Activated CD8-positive, alpha-beta memory T cell treated with anti-CD3 and anti-CD28 coated beads, Interleukin-2, amount 50 U/mL, for 48 hours (primary cell): ENCODE results near the gene TFAP2E.

Source experiments
- DNase-seq: peaks from one replicate; pipeline ENCODE4 v3.0.0-alpha.2; 2020

The TFAP2E gene

DNA sequence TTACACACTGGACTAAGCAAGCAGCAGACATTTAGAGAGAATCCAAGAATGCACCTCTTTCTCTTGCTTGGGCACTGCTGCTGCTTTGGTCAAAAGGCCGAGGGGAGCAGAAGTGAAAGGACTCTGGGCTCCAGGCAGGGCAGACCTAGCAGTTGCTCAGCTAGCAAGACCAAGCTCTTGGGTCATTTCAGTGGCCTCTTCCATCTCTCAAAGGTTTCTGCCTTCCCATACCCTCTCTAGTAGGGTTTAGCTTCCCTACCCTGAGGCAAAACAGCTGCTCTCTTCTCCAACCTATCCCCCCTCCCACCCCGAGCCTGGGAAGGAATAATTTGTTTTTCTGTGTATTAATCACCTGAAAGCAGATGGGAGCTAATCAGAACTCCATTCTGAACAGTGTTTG, 25.8 kb downstream of the TFAP2E start:
- no peak for DNase-seq

DNA sequence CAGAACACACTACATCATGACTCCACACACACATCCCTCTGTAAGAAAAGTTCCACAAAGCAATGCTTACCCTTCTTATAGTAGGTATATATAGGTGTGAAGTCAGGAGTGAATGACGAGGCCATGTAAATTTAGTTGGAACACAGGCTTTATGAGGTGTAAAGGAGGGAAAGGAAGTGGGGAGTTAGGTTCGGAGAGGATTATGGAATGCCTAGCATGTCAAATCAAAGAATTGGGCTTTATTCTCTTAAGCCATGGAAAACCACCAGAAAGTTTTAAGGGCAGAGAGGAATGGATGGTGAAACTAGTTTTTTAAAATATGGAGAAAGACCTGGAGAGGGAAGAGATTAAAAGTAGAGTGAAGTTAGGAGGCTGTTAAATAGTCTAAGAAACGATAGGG, 26.3 kb downstream of the TFAP2E start:
- DNase-seq = no peak

DNA sequence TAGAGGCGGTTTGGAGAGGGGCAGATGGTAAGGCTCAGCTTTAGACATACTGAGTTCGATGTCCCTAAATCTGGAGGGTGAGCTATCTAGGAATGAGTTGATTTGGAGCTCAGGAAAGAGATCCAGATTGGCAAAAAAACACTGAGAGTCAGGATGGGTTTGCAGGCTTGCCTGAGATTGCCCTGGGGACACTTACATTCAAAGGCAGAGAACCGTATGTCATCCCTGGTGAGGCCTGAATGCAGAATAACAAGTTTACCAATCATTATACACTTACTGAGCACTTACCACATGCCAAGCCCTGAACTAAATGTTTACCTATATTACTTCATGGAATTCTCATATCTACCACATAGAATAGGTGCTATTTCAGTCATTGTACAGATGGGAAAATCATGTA, 27.5 kb downstream of the TFAP2E start:
- no peak for DNase-seq

DNA sequence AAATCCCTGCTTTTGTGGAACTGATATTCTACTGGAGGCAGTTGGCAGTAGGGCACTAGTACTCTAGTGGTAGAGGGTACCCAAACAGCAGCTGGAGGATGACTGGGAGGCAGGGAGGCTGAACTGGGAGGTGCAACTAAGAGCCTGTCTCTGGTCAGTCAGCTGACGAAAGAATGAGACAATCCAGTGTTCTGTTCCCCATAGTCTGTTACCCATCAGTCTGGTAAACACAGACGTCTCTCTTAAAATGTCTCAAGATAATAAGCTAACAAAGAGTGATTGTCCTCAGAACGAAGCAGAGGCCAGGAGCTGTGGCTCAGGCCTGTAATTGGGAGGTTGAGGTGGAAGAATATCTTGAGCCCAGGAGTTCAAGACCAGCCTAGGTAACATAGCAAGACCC, 30.4 kb downstream of the TFAP2E start:
- DNase-seq = no peak

DNA sequence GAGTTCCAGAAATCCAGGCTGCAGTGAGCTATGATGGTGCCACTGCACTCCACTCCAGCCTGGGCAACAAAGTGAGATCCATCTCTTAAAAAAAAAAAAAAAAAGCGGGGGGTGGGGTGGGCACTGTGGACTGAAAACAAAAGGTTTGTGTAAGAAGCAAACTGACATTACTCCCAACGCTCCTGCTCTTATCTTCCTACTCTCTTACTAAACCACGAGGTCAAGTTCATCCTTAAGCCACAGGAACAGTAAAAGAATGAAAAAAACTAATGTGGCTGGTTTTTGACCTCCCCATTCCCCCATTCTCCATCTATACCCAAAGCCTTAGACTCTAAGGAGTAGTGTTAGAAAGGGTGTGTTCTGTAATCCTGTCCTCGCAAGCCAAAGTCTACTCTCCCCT, 30.8 kb downstream of the TFAP2E start:
- DNase-seq = no peak

DNA sequence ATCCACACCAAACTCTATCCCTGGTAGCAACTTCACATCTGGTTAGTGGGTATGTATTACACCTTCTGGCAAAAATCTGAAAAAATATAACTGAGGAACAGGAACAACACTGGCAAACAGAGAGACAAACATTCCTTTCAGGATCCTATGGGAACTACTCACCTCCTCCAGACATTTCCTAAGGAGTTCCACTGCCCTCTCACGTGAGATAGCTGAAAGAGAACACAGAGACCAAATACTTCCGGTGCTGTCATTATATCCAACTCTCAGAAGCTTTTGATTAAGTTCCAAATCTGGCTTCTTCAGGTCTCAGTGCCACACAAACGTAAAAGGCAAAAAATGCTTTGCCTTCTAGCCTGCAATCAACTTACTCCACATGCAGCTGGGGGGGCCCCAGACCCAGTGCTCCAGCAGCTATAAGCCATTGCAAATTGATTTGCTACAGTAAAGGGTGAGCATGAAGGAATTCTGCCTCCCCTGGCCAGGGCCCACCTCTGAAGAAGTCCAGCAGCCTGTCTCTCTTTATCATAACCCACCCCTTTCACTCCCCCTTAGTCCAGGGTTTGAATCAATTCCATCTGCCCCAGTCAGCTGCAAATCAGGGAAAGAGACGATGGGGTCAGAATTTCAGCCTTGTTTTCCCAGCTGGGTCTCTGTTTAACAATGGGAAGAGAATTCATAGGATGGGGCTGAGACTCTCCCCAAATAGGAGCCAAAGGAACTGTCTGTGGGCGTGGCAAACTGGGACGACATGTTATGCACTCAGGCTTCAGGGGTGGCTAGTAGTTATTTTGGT, 32.2 kb downstream of the TFAP2E start:
- DNase-seq = no peak

DNA sequence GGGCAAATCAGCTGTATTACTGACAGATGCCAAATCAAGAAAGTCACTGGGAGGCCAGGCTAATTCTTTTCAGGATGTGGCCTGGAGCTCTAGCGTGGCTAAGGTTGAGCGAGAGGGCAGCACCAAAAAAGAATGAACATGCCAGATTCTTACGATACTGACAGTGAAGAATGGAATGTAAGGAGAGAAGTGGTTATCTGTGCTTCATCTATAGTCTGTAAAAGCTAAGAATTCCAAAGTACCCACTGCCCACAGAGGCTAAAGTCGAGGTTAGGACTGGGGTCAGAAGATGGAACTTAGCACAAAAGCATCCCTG, 32.7 kb downstream of the TFAP2E start:
- no peak for DNase-seq

DNA sequence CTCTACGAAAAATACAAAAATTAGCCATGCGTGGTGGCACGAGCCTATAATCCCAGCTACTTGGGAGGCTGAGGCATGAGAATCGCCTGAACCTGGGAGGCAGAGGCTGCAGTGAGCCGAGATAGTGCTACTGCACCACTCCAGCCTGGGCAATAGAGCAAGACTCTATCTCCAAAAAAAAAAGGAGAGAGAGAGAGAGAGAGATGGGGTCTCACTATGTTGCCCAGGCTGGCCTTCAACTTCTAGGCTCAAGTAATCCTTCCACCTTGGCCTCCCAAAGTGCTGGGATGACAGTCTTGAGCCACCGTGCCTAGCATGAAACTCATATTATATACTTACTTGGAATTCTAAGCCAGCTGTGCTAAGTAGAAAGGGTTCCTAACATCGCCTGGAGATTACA, 38.5 kb downstream of the TFAP2E start:
- no peak for DNase-seq

DNA sequence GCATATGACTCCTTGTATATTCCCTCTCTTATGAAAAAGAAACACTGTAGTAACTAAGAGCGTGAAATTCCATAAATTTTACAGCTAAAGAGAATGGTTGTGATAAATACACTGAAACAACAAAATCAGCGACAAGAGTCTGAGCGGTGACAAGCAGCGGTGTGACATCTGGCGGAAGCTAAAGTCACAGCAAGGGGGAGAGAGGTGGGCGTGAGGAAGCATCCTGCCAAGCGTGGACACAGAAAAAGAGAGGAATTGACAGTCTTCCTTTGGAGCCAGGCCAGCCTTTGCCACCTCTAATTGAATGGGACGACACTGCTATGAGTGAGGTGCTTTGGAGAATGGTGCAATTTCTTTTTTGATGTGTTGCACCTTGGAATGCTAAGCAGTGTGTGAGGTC, 42.3 kb downstream of the TFAP2E start:
- DNase-seq = no peak

DNA sequence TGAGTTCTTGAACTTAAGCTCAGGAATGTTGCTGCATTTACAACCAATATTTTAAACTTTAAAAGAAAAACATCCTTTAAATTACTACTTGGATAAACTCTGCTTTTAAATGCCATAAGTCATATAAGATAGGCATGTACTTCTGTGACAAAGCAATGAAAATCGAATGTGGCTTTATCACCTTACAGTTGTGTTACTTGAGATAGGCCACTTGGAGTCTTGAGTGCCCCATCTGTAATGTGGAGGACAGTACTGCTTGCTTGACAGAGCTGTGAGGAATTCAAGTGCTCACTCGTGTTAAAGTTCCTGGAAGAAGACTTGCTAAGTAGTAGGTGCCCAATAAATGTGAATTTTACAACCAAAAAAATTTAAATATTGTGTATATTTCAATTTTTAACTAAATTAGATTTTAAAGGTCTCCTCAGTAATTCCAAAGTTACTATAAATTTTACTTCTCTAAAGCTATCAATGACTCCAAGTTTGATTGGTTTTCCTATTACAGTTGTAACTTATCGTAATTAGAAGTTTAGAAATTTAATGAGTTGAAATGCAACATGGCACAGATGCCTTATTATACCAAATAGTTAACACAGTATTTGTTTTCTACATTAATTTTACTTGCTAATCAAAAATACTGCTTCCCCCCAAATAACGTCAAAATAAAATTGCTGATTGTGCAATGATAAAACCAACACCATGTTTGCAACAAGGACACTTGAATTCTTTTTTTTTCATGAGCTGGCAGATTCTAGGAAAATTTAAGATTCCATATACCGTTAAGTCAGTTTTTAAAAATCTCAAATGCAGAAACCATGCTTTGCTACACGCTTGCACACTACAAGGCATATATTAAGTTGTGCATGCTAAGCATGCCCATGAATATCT, 46.4 kb downstream of the TFAP2E start:
- DNase-seq = no peak

DNA sequence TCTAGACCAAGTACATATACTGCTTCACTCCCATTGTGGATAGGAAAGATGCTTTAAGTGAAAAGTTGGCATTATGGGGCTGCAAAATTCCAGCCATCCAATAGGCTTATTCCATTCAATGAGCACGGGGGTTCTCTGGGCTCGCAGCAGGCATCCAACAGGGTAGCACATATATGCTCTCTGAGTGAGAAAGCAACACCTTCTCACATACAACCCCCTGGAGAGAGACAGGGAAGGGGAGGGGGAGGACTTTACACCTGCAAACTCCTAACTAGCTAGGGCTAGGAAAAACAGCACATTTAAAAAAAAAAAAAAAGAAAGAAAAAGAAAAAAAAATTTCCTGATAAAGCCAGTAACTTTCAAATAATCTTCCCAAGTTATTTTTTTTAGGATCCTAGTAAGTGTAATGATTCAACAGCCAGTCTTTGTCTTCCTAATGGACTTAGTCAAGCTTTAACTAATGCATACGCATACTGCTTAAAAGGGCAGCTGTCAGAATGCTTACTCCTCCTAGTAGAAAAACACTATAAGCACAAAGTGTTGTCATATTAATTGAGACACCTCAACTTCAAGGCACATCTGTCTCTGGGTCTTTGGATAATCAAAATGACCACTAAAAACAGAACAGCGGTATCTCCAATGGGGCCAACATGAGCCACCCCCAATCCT, 49.5 kb downstream of the TFAP2E start:
- no peak for DNase-seq

DNA sequence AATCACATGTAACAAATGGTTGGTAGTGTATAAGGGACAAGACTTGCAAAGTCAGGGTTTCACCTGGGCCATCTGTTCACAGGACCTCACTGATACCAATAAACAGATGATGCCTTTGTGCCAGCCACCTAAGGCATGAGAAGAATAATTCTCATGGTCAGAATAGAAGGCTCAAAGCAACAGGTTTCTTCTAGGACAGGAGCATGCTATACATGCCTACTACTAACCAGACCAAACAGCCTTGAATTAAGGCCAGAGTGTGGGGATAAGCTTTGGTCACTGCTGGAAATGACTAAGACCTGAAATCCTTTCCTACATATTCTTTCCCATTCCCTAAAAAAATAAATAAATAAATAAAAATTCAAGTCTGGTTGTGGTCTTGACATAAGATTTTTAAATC, 50.7 kb downstream of the TFAP2E start:
- DNase-seq = no peak

DNA sequence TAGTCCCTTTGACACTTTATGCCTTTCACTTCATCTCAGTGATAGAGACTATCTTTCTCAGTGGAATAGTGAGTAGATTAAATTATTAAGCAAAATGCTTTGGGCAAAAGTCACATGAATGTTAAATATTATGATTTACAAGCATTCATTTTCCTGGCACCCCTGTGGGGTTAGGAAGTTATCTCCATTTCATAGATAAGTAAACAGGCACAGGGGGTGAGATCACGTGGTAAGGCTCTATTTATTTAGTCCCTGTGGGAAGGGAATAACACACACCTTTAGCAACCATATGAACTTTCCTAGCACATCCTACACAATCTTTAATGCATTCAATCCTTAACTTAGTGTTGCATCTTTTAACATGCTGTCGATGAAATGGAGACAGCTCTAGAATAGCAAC, 55.9 kb downstream of the TFAP2E start:
- DNase-seq = no peak

DNA sequence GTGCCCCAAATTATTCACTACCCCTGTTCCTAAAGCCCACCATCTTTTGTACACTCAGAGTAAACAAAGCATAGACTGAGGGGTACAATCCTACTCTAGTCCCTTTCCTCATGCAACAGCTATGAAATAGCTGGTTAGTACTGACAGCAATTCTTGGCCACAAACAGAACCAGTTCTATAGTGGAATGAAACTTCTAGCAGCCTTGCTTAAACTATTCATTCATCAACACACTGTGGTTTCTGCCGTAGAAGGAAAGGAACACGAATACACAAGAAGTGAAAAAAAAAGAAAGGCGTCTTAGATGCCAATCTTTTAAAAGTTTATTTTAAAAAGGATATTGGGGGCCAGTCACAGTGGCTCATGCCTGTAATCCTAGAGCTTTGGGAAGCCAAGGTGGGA, 58.3 kb downstream of the TFAP2E start:
- DNase-seq = no peak

DNA sequence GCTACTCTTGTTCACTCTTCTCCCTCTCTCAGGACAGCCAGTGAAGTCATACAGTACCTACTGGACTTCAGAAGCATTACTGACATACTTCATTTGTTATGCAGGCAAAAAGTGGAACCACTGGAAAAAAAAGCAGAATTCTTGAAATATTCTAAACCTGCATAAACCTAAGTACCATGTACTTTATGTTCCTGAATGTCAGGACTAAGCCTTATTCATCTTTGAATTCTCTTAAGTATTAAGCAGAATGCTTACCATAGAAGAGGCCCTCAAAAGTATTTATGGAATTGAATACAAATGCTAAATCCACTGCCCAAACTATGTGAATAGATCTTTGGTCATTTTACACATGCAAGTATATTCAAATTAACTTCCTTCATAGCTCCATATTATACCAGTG, 60.4 kb downstream of the TFAP2E start:
- no peak for DNase-seq

DNA sequence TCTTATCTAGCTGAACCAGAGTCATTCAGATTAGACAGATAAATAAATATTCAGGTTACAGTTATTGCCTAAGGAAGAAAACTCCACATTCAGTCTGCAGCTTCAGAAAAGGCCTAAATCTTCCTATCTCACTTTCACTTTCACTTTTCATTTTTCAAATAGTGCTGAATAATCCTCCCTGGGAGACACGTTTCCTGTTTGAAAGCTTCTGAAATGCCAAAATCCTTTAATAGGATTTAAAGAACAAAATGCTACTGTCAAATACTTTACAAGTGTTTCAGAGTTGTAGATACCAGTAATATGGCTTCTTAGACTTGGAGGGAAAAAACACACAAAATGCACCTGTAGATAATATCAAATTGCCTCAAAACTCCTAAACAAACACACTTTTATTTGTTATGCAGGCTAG, 64.3 kb downstream of the TFAP2E start:
- no peak for DNase-seq

DNA sequence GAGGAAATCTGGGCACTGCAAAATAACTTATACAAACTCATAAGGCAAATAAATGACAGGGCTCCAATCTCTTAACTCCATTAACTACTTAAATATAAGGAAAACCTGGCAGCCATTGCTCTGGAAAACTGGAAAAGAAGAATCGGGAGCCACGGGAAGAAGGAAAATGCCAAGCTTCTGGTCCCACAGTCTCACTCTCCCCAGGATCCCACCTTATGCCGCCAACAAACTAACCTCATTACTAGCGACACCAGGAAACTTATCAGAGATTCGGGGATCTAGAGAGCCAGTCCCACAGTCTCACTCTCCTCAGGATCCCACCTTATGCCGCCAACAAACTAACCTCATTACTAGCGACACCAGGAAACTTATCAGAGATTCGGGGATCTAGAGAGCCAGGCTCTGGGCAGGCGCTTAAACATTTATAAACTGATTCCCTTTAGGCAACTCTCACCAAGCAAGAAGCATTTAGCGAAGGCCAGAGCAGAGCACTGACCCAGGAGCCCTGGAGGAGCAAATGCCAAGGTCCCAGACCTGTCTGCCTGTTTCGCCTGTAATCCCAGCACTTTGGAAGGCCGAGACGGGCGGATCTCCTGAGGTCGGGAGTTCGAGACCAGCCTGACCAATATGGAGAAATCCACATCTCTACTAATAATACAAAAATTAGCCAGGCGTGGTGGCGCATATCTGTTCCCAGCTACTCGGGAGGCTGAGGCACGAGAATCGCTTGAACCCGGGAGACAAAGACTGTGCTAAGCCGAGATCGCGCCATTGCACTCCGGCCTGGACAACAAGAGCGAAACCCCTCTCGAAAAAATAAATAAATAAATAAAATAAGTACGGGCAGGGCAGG, 67.5 kb downstream of the TFAP2E start:
- no peak for DNase-seq

DNA sequence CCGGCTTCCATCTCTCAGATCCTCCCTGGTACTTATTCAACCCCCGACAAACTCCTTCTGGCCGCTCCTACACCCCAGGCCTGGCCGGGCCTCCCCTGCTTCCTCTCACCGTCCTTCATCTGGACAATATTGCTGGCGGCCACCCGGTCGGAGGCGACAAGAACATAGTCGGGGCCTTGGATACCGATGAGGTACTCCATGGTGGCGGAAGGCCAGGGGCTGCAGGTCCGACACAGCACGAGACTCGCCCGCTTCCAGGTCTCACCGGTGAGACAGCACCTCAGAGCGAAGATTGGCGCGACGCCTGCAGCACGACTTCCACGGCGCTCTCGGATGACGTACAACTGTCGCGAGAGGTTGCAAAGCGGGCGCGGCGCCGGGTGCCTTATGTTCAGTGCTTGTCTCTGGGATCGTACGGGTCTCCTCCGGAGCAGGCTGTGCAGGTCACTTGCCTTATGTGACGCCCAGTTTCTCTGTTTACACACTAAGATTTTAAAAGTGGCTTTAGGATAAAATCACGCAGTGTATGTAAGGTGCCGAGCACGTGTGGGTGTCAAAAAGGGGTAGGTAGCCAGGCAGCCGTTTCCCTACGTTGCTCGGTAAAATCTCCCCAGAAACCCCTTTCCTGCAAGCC, 68.2 kb downstream of the TFAP2E start, which contains the start of gene PSMB2:
Gene PSMB2, minus strand, starts transcription at position 294 of the 634 bp plus-strand sequence. Its CDS starts 94 bp downstream, at position 200.
- DNase-seq = peak; percentile 100

DNA sequence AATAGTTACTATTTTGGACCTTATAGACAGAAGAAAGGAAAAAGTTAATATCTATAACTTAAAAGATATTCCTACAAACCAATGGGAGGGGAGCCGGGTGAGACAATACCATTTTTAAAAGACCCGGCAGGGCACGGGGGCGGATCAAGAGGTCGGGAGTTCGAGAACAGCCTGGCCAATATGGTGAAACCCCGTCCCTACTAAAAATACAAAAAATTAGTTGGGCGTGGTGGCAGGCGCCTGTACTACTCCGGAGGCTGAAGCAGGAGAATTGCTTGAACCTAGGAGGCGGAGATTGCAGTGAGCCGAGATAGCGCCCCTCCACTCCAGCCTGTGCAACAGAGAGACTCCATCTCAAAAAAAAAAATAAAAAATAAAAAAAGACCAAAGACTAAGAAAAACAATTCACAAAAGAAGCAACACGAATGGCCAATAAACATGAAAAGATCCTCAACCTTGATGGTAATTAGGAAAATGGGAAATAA, 69.4 kb downstream of the TFAP2E start:
- DNase-seq = peak; percentile 58

DNA sequence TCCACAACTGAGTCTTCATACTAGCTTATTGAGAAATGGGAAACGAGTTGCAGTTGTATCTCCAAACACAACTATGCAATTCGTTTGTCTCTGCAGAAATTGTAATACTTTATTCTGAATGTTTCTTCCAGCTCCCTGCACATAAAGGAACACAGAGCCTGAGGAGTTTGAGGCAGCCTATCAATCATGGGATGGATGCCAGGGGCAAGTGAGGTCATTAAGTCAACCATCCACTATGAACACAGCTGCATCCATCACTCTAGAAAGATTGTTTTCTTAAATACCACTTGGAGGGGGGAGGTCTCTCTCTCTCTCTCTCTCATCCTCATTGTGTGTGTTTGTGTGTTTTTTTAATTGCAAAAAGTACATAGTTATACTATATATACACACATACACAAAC, 71.1 kb downstream of the TFAP2E start:
- no peak for DNase-seq
